SIG-M5 treated with dmso at 0.1 percent for 504 hours (cell line): Measurements from ENCODE around the gene JMJD7.
A peak's percentile ranks its signal among the peaks of the same experiment; 100 is the strongest.

Source experiments
- DNase-seq: peaks from one replicate; lab custom pipeline; 2025; ENCODE audit not compliant: unreplicated experiment; lab: John Stamatoyannopoulos, UW

JMJD7 gene

DNA sequence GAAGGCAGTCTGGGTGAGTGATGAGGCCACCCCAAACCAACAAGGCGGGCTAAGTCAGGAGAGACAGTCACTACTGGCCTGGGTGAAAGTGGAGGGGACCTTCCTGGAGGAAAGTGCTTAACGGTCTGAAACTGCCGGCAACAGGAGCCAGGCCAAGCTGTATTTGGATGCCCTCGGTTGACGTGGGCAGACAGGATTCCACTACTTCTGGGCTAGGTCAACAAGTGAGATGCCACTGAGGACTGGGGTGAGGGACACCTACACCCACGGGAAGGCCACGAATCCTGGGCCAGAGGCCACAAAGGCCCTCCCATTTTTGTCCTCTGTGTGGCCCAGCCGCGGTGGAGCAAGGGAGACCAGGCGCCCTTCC is 53.6 kb downstream of the JMJD7 start:
- no peak for DNase-seq

DNA sequence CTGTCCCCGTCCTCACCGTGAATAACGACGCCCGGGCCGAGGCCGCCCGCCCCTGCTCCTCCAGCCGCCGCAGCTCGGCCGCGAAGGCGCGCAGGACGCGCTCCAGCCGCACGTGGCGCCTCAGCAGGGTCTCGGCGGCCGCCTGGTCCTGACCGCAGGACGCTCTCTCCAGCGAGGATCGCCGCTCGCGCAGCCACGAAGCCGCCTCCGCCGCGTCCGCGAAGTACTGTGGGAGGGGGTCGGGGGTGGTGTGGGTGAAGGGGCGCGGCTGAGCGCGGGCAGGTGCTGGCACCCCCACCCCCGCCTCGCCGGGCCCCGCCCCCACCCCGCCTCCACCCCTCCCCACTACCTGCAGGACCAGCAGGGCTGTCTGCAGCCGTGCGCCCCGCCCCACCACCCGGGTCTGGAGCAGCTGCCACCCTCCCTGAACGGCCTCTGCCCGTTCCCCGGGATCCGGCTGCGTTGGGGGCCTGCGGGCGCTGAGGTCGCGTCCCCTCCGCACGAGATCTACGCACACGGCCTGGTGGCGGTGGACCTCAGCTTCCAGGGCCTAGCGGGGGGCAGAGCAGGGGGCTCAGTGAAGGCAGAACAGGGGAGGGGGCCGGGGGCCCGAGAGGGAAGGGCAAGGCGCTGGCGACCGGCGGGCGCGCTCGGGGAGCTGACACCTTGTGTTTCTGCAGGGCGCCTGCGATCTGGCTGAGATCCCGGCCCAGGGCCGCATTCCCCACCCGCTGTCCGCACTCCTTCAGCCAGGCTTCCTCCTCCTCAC is 54.2 kb downstream of the JMJD7 start:
- no peak for DNase-seq

DNA sequence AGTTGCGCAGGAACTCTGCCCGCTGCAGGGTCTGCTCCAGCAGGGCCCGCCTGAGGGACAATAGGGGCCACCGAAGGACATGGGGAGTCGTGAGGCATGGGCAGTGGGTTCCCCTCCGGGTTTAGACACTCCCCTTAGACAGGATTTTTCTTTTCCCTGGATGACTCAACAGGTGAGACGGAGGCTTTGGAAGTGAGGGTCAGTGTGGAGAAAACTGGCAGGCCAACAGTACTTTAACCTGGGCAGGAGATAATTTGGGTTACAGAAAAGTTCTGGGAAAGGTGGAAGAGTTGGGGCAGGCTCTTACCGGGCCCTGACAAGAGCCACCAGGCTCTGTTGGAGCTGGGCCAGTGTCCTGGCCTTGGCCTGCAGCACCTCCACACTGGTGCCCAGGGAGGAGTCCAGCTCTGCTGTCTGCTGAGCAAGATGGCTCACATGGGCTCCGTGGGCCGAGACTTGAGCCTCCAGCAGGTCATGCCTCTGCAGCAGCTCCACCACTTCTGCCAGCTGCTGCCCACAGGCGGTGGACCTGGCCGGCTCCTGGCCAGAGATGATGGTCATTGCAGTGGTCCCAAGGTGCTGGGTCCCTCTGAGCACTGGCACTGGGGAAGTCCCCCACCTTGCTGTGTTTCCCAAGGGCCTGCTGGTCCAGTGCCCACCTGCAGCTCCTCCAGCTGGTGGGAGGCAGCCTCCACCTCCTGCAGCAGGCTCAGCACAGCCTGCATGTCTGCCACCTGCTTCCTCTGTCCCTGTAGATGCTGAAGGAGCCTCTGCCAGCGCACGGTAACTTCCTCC is 55.0 kb downstream of the JMJD7 start:
- peak; percentile 0 for DNase-seq

DNA sequence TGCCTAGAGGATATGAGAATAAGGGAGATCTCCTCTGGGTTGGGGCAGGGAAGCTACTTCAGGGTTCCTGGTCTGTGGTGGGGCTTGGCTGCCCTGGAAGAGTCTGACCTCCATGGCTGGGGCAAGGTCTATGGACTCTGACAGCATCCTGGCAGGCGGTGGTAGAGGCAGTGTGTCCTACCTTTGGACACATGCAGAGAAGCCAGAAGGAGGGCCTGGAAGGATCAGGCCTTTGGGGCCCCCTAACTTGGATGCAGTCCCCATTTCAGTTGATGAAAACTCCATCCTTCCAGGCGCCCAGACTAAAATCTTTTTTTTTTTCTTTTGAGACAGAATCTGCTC is 55.6 kb downstream of the JMJD7 start:
- DNase-seq: no peak

- no peak for DNase-seq
Observed at GRCh38 chr15:41884458-41884857, 56.6 kb downstream of the JMJD7 start.

DNA sequence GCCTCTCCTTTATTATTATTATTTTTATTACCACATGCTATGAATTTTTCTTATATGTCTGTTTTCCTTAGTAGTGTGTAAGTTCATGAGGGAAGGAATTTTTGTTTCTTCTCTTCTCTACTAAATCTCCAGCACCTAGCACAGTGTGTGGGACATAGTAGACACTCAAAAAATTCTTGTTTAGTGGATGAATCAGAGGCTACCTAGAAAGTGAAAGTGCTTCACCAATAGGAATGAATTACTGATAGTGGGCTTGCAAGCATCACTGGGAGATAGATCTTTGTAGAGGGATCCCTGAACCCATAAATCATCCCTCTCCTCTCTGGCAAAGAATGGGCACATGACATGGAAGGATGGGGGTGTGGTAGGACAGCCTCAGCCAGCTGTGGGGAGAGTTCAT is 57.4 kb downstream of the JMJD7 start:
- DNase-seq: no peak

DNA sequence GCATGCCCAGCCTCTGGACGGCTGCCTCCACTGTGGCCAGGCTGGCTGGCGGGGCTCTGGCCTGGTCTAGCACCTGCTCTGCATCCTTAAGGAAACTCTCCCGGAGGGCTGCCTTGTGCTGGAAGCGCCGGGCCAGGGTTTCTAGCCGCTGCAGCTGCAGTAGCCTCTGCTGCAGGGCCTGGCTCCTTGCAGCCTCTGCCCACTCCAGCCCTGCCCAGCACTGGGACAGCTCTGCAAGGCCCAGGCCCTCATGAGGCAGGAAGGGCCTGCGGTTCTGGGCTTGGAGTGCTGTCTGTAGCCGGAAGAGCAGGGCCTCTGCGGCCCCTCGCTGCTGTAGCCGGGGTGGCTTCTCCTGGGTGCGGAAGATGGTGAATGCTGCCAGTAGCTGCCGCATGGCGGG is 57.9 kb downstream of the JMJD7 start:
- no peak for DNase-seq

- no peak for DNase-seq
Observed at GRCh38 chr15:41886741-41887140, 58.8 kb downstream of the JMJD7 start.

- DNase-seq: no peak
Observed at GRCh38 chr15:41887161-41887560, 59.3 kb downstream of the JMJD7 start.
